CD4-positive, alpha-beta T cell treated with Interleukin-10 for 1 hour (primary cell): ENCODE results near the gene RET.
A peak's percentile ranks its signal among the peaks of the same experiment; 100 is the strongest.

Experiments
- DNase-seq: peaks from one replicate; pipeline ENCODE4 v3.0.0-alpha.2; 2020

RET gene

DNA sequence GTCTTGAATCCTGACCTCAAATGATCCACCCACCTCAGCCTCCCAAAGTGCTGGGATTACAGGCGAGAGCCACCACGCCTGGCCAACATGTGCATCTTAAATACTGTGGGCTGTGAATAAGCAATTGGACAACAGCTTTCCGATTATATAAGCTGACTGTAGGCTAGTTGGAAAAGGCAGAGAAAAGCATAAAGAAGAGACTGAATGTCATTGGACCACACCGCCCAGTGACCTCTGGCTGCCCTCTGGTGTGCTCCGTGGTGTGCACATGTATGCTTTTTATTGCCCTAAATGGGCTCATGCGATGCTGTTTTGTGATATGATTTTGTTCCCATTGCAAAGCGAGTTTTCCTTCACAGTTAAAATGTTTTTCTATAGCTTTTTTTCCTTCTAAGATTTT, 46.0 kb downstream of the RET start:
- DNase-seq: no peak

DNA sequence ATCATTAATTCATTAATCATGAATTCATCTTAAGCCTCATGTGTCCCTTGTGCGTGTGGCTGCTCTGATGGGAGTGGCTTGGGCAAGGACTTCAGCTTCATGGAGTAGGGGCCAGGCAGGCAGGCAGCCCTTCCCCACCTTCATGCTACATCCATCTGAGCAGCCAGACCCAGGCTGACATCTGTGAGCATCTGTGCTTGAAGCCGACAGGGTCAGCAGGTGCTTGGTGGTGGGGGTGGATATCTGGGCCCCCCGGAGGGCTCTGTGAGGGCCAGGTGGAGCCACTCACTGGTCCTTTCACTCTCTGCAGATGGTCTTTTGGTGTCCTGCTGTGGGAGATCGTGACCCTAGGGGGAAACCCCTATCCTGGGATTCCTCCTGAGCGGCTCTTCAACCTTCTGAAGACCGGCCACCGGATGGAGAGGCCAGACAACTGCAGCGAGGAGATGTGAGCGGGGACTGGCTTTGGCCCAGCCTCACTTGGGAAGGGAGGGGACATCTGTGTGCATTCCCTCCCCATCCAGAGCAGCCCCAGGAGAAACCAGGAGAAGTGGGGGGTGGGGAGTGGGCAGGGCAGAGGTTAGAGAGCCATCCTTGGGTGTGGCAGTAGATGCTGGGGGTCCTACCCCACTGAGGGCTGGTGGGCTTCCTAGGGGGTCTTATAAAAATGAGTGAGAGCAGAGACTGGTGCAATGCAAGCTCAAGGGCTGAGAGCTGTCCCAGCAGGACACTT, 46.7 kb downstream of the RET start:
- no peak for DNase-seq

DNA sequence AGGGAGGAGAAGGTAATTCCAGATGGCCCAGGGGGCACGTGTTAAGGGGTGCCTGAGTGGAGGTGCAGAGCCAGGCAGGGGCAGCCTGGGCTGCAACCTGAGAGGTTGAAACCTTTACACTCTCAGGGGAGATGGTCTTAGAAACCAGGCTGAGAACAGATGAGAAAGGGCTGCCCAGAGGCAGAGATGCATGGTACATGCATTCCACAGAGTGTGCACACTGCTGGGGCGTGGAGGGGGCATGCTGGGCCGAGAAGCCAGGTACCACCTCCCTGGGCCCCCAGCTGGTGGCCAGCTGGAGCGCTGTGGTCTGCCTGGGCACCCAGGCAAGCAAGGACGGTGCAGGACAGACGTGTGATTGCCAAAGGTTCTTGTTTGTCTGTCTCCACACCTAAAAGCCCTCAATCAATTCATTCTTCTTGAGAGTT, 47.2 kb downstream of the RET start:
- DNase-seq: no peak

DNA sequence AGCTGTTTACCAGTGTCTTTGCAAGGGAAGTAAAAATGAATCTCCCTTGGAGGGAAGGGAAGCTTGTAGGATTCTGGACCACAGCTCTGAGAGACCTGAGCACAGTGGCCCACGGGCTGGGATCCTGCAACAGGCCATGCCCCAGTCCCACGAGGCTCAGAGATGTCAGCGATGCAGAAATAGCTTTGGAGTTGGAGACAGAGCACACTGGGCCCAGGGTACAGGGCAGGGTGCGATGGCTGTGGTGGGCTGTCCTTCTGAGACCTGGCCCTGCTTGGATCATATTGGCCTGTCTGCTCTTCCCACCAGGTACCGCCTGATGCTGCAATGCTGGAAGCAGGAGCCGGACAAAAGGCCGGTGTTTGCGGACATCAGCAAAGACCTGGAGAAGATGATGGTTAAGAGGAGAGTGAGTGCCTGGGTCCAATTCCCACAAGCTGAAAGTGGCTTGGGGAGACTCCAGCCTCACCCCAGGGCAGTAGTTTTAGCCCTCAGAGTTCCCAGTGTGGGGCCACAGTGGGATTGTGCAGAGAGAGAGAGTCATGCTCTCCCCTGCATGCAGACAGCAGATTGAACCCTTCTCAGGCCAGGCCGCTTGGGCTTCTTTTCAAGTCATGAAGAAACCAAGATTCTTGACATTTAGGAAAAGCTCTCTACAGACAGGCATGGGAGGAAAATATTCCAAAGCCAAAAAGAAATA, 47.9 kb downstream of the RET start:
- DNase-seq: no peak

DNA sequence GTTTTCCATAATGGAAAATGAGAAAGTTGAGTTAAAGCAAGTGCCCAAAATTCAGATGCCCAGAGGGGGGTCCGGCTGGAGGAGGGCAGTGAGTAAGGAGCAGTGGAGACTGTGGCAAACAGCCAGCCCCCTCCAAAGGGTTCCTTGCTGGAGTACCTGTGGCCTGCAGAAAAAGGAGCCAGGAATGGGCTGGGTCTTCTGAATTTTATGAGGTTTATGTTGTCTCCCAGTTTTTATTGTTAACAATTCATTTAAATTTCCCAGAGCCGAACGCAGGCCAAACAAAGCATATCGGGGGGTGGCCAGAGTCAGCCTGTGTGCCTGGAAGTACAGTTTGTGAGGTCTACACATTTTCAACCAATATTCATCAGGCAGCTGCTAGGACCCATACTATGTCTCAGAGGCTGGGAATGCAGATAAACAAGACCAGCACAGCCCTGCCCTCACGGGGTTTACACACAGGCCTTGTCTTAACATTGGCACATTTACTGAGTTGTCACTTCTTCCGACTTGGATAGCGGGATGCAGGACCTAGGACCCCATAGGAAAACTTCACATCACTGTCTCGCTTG, 48.5 kb downstream of the RET start:
- no peak for DNase-seq

DNA sequence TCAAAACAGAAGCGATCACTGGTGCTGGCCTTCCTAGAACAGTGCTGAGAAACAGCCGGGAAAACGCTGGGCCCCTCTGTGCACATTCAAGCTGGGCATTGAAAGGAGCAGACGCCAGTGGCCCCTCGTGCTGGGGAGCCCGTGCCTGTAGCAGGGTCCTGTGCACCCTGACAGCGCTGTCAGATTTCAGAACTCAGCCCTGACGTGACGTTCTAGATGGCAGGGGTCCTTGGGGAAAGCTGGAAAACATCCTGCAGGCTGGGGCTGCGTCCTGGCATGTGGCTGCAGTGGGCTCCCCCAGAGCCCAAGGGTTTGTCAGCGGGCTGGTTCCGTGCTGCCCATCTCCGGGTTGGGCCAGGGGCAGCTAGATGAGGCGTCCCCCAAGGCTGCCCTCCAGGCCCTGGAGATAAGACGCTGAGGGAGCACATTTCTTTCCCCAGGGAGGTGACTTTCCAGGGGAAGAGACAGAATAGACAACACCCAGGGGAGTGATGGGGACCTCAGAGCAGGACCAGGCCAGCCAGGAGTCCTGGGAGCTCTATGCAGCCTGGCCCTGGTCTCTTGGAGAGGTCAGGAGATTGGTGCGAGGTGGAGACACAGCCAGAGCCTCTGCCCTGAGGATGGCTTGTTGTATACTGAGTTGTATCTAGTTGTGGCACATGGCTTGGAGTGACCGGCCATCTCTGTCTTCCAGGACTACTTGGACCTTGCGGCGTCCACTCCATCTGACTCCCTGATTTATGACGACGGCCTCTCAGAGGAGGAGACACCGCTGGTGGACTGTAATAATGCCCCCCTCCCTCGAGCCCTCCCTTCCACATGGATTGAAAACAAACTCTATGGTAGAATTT, 49.2 kb downstream of the RET start:
- no peak for DNase-seq

DNA sequence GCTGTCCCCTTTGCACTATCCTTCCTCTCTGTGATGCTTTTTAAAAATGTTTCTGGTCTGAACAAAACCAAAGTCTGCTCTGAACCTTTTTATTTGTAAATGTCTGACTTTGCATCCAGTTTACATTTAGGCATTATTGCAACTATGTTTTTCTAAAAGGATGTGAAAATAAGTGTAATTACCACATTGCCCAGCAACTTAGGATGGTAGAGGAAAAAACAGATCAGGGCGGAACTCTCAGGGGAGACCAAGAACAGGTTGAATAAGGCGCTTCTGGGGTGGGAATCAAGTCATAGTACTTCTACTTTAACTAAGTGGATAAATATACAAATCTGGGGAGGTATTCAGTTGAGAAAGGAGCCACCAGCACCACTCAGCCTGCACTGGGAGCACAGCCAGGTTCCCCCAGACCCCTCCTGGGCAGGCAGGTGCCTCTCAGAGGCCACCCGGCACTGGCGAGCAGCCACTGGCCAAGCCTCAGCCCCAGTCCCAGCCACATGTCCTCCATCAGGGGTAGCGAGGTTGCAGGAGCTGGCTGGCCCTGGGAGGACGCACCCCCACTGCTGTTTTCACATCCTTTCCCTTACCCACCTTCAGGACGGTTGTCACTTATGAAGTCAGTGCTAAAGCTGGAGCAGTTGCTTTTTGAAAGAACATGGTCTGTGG, 50.0 kb downstream of the RET start:
- DNase-seq: no peak

DNA sequence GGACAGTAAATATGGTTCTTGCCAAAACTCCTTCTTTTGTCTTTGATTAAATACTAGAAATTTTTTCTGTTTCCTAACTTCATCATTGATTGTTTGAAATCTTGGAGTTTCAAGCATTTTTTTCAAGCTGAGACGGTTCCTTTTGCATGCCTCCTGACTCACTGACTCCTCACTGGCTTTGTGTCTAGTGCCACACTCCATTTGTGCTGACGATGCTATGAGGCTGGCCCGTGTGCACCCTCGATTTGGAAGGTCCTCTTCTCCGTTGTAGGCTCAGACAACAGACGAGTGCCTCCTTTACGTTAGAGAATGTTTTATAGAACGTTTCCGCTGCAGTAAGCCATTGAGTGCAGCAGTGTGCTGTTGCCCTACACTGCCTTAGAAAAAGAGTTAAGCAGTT, 50.6 kb downstream of the RET start:
- no peak for DNase-seq

DNA sequence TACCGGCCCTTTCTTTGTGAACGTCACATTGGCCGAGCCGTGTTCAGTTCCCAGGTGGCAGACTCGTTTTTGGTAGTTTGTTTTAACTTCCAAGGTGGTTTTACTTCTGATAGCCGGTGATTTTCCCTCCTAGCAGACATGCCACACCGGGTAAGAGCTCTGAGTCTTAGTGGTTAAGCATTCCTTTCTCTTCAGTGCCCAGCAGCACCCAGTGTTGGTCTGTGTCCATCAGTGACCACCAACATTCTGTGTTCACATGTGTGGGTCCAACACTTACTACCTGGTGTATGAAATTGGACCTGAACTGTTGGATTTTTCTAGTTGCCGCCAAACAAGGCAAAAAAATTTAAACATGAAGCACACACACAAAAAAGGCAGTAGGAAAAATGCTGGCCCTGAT, 51.5 kb downstream of the RET start:
- no peak for DNase-seq

DNA sequence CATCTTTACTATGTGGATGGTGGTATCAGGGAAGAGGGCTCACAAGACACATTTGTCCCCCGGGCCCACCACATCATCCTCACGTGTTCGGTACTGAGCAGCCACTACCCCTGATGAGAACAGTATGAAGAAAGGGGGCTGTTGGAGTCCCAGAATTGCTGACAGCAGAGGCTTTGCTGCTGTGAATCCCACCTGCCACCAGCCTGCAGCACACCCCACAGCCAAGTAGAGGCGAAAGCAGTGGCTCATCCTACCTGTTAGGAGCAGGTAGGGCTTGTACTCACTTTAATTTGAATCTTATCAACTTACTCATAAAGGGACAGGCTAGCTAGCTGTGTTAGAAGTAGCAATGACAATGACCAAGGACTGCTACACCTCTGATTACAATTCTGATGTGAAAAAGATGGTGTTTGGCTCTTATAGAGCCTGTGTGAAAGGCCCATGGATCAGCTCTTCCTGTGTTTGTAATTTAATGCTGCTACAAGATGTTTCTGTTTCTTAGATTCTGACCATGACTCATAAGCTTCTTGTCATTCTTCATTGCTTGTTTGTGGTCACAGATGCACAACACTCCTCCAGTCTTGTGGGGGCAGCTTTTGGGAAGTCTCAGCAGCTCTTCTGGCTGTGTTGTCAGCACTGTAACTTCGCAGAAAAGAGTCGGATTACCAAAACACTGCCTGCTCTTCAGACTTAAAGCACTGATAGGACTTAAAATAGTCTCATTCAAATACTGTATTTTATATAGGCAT, 52.3 kb downstream of the RET start:
- peak; percentile 41 for DNase-seq

DNA sequence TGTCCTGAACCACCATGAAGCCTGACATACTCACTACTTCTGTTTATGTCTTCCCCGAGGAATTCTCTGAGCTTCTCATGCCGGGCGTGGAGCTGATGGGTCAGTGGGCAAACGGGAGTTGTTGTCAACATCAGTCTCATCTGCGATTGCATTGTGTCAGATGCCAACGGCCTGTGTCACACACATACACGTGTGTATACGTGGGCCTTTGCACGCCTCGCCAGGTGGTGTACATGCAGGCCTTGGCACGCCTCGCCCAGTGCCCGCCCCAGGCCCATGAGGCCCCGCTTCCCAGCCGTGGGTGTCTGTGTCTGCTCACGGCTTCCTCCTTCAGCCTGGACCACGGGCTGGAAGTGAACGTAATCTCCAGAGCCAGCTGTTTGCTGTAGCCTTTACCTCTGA, 53.9 kb downstream of the RET start:
- no peak for DNase-seq

DNA sequence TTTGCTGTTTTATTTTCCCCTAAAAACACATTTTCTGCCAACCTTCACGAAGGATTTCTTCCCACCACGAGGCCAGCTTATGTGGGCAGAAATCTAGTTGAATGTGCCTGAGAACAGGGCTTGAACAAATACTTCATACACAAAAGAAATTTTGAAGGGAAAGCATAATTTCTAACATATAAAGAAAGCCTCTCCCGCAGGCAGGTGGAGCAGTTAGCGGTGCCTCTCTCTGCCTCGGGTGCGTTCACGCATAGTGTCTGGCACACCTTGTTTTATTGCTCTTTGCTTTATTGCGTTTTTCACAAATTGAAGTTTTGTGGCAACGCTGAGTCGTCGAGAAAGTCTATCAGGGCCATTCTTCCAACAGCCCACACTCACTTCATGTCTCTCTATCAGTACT, 54.4 kb downstream of the RET start:
- DNase-seq: no peak

DNA sequence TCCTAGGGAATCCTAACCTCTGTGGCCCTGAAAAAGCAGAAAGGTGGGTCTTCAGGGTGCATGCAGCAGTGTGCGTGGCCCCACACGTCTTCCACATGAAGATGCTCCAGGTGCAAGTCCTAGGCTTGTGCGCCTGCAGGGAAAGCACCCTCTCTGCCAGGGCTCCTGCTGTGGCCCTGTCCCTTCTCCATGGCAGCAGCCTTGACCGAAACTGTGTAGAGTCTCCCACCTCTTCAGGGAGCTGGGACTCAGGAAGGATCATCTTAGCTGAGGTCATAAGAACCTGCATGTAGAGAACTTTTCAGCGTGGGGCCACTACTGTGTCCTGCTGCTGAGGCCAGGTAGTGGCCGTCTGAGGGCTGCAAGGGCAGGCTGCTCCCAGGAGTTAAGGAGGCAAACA, 55.0 kb downstream of the RET start:
- no peak for DNase-seq

DNA sequence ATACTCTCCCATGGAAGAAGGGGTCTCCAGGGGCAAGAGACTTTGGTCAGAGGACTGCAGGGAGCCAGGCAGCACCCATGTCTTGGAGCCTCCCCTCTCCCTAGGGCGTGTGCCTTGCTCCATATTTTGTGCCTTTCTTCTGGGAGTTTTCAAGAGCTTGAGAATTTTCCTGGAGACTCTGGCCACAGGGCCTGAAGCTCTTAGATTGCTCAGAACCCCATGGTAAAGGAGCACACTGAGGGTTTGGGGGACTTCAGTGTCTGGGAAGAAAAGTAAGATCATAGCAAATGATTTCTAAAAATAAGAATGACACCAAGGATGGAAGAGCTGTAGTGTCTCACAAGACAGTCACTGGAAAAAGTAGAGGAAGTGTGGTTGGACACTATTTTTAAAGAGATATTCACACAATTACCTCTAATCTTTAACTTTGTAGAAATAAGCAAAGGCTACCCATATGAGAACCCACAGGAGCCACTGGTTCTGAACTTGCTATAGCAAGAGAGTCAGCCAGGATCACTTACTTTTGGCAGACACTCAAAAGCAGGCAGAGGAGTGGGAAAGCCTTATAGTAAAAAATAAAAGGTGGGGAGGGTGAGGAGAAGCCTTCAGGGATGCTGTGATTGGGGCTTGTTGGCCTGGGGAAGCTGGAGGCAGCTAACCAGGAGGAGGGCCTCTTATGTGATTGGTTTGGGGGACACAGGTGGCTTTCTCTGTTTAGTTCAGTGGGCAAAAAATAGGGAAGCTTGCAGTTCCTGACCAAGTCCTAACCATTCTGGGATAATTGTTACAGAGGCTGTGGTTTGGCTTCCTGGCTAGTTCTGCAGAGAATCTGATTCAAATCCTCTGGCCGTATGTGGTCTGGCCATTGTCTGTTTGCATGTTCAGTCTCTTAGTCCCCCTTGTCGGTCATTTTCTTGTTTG, 56.3 kb downstream of the RET start:
- DNase-seq: no peak

DNA sequence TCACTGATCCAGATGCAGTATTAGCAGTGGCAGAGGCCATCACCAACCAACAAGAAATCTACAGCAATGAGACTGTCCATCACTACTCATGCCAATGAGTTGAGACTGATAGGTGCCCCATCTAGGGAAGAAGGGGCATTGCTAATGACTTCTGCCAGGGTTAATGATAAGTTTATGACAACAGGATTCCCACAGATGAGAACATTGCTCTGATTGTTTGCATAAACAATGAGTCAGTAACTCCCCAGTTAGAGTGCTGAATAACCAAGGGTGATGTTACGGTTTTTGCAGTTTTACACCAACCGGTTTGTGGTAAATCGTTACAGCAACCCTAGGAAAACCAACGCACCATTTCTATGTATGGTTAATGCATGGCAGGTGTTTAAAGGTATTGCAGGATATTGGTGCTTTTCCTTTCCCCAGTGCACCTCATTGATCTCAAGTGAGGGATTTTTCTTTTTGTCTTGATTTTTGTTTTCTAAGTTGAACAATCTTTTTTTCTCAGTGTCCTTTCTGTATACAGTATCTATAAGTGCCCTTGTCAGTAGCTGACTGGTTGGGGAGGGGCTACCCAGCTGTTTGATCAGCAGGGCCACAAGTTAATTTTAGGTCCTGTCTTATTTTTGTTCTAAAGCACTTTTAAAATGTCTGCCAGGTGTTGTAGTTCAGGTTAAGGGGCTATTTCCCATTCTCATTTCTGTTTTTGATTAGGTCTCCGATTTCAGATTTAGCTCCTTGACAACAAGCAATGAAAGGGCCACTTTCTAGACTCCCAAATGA, 57.4 kb downstream of the RET start:
- DNase-seq: no peak

DNA sequence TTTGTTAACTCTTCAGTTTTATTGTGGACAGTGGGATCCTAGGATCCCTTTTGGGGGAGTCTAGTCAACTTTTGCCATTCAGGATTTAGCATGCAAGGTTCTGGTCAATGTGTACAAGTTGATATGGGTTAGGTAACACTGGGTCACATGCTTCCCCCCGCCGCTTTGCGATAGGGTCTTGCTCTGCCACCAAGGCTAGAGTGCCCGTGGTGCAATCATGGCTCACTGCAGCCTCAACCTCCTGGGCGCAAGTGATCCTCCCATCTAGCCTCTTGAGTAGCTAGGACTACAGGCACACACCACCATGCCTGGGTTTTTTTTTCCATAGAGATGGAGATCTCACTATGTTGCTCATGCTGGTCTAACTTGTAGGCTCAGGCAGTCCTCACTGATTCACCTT, 58.2 kb downstream of the RET start:
- DNase-seq: no peak

DNA sequence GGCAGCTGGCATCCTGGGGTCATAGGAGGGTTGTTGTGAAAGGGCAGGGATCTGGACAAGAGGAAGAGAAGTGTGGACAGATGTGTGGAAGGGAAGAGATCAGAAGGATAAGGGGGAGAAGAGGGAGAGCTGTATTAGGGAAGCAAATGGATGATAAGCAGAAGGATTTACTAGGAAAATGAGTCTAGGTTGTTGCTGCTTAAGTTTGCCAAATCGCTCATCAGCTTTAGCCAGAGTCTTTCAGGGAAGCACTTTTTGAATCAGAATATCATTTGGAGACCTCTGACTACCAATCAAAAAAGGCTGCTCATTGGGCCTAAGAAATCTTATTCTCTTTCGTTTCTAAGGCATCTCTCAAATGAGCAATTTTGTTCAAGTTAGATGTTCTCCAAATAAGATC, 58.8 kb downstream of the RET start:
- DNase-seq: no peak

DNA sequence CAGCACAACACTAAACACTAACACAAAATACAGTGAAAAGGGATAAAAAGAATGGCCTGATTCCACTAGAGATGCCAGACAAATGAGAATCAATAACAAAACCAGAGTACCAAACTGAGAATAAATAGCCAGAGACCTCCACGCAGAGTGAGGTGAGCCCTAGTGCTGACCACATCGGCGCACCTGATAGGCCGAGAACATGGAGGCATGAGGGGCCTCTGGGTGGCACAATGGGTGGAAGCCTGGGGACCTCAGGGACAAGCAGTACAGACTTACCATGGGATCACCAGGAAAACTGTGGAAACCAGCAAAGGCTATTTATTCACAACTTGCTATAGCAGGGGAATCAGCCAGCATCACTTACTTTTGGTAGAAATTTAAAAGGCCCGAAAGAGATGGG, 59.6 kb downstream of the RET start:
- no peak for DNase-seq

DNA sequence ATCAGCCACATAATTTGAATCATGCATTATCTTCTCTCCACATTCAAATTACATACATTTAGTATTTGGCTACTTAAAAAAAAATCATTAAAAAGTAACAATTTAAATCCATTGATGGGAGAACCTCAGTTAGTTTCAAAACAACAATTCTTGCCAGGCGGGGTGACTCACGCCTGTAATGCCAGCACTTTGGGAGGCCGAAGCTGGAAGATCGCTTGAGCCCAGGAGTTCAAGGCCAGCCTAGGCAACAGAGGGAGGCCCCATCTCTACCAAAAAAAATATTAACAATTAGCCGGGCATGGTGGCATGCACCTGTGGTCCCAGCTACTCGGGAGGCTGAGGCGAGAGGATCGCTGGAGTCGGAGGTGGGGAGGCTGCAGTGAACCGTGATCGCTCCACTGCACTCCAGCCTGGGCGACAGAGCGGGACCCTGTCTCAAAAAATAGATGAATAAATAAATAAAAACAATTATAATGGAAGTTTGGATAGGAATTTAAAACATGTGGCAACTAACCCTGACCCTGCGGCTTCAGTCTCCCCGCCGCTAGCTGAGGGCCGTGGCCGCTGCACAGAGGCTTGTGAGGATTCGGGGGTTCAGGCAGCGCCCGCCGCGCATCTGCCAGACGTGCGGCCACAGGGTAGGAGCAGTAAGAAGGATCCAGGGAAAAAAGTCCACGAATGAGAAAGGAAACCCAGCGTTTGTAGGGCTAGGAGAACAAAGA, 60.3 kb downstream of the RET start:
- DNase-seq: no peak

DNA sequence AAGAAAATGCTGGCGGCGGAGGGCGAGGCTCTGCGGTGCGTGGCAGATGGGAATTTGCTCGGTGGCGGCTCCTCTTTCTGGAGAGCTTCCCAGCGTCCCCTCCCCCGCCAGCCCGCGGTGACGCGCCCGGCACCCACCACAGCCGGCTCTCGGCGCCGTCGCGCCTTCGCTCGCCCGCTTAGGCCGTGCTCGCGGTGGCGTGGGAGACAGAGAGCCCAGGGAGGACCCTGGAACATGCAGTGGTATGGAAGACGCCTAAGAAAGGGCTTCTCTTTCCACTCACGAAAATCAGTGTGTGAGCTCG, 60.8 kb downstream of the RET start:
- peak; percentile 40 for DNase-seq
